Fibroblast of upper back skin (primary cell): Measurements from ENCODE around the gene DLX2.
A peak's percentile ranks its signal among the peaks of the same experiment; 100 is the strongest.

ENCODE experiments used
- DNase-seq: peaks from one replicate; pipeline ENCODE4 v3.0.0-alpha.2; 2013

The DLX2 gene

DNA sequence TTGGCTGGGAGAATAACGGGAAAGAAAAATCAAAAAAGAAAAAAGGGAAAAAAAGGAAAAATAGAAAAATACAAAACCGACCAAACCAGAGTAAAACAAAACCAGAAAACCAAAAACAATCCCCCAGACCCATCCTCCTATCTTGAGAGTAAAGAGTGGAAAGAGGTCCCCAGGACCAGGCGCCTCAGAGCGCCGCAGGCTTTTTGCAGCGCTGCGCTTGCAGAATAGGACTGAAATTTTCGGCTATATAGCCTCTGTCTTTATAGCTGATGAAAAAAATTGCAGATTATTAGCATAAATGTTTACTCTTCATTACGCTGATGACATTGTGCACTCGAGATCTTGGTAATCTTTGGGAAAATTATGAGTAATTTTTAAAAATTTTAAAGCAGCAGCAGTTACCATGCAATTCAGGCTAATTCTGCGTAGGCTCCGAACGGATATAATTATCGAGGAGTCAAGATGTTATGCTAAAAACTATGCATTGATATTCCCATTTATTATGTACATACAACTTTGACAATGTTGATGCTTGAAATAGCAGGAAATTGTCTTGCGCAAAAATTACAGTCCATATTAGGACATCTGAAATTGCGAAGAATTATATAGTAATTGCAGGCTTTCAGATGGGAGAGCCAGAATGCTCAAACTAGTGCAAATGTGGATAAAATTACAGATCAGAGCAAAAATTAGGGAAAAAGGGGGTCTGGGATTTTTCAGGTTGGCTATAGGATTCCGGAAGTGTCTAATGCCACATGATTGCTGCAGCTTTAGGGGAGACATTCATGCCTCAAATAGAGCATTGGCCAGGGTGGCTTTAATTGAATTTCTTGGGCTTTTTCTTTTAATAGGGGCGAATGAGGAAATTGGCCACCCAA lies 9.0 kb downstream of the DLX2 start:
- no peak for DNase-seq

- no peak for DNase-seq
Measured at GRCh38 chr2:172092716-172093415, 9.8 kb downstream of the DLX2 start.

- DNase-seq: no peak
Measured at GRCh38 chr2:172091761-172092566, 10.7 kb downstream of the DLX2 start.

GRCh38 chr2:172091000-172091641 lies 11.6 kb downstream of the DLX2 start:
- DNase-seq: no peak

- DNase-seq: no peak
Measured at GRCh38 chr2:172090044-172090961, 12.4 kb downstream of the DLX2 start.

DNA sequence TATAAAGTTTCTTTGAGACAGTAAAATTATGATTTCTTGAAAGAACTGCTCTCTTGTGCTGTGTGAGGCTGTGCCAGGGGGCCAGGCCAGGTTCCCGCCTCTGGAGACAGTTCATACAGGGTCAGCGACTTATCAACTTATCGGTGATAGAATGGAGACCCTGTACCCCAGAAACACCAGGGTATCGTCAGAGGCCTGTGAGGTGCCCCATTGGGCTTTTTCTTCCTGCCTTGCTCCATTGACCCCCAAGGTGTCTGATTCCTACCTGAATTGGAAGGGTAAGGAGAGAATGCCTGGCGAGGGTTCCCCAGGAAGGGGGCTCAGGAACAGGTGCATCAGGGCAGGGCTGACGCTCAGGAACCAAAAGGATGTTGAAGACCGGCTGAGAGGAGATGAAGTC lies 13.1 kb downstream of the DLX2 start:
- no peak for DNase-seq

GRCh38 chr2:172089005-172089504 lies 13.6 kb downstream of the DLX2 start:
- DNase-seq: no peak

DNA sequence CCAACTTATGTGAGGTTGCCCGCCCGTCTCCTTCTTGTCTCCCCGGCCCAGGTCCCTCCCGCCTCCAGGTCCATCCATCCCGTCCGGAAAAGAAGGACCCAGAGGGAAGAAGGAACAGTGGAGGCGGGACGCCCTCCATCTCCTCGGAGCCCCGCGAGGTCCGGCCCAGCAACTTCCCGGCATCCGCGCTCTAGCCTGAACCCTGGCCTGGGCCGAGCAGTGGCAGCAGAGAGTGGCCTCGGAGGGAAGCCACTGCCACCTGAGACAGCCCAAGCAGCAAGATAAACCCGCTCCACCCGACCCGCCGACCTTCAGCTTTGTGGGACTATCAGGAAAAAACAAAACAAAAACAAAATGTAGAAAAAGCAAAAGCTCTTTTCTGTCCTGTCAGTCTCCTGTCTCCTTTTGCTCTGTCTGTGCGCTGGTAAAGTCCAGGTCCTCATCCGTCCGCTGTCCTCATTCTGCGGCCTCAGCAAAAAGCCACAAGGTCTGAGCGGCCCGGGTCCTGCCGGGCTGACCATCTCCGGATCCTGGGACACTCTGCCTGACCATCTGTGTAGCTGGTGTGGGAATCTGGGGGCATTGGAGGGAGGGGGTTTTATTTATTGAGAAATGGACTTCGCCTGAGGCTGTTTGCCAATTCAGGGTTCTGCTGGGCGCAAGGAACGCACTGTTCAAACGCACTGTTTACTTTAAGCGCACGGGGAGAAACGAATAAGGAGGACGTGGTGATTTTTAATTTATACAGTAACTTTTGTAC lies 14.3 kb downstream of the DLX2 start:
- no peak for DNase-seq

DNA sequence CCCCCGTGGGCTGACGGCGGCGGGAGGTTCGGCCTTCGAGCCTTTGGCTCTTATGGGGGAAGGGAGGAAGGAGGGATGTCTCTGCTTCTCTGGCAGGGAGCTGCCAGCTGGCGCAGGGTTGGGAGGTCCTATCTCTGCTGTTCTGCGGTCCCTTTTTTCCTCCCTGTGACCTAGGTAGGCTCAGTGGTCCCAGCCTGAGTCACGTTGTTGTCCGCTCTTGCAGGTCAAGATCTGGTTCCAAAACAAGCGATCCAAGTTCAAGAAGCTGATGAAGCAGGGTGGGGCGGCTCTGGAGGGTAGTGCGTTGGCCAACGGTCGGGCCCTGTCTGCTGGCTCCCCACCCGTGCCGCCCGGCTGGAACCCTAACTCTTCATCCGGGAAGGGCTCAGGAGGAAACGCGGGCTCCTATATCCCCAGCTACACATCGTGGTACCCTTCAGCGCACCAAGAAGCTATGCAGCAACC lies 14.9 kb downstream of the DLX2 start:
- DNase-seq: no peak

- DNase-seq: no peak
Measured at GRCh38 chr2:172087207-172087779, 15.4 kb downstream of the DLX2 start.

DNA sequence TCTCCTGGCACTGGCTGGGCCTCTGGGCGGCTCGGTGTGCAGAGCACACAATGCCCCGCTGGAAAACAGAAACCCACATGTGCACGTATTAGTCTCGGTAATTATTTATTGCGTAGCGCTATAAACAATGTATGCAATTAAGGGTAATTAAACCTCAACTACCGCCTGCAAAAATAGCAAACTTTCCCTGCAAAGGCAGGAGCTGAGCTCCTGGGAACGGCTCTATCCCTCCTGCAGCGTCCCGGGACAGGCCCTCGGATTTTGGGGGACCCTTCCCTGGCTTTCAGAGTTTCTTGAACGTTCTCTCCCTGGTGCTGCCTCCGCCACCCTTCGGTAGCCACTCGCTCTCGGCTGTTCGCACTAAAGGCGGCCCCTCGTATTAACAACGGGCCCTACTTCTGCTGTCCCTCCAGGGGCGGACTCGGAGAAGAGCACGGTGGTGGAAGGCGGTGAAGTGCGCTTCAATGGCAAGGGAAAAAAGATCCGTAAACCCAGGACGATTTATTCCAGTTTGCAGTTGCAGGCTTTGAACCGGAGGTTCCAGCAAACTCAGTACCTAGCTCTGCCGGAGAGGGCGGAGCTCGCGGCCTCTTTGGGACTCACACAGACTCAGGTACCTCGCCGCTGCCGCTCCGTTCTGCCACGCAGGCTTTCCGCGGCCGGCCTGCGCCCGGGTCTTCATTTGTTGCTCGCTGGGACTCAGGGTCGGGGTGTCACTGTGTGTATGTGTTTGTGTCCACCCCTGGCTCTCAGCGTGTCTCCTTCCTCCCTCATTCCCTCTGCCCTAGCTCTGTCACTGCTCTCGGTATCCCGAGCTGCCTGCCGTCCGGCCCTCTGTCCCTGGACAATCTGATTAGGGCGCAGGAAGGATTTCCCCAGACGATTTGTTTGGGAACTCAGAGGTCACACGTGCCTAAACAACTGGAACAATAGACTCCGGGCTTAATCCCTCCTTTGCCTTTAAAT lies 16.2 kb downstream of the DLX2 start:
- no peak for DNase-seq

DNA sequence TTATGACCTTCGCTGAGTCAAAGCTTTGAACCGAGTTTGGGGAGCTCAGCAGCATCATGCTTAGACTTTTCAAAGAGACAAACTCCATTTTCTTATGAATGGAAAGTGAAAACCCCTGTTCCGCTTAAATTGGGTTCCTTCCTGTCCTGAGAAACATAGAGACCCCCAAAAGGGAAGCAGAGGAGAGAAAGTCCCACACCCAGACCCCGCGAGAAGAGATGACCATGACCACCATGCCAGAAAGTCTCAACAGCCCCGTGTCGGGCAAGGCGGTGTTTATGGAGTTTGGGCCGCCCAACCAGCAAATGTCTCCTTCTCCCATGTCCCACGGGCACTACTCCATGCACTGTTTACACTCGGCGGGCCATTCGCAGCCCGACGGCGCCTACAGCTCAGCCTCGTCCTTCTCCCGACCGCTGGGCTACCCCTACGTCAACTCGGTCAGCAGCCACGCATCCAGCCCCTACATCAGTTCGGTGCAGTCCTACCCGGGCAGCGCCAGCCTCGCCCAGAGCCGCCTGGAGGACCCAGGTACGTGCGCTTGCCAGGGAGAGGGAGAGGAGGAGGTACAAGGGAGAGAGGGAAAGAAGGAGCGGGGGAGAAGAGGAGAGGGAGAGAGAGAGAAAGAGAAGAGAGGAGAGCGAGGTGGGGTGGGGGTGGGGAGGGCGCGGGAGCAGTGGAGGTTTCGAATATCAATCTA lies 17.1 kb downstream of the DLX2 start, which contains the start of gene DLX1:
DLX1 (plus strand) TSS at position 48 of the 700 bp plus-strand sequence; CDS start at position 219, 171 bp downstream.
- no peak for DNase-seq

DNA sequence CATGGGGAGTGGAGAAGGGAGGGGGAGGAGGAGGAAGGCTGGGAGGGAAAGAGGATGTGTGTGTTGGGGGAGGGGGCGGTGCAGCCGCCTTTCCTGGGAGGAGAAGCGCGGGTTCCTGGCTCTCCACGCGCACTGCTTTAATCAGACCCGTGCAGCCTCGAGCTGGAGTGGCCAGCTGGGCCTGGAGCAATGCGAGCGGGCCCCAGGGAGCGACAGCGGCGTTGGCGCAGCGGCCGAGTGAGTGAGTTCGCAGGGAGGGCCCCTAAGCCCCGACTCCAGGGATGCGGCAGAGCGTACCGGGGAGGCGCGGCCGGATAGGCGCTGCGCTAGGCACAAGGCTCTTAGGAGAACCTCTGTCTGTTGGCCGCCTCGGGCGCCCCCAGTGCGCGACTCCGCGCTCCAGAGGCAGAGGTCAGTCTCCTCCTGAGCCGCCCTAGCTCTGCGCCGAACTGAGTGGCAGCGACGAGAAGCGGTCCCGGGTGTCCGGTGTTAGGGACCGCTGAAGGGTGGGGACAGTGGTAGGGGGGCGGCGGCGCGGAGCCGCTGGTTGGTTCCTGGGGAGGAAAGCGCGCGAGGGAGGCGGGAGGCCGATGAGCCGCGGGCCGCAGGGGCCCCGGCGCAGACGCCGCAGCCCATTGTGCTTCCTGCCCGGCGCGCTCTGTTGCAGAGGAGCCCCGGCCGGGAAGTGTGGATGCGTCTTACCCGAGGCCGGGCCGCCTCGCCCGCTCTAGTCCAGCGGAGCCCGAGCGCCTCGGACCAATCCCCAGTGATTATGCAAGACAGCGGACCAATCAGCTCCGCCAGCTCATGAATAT lies 17.8 kb downstream of the DLX2 start:
- DNase-seq: peak; percentile 95

GRCh38 chr2:172084395-172084644 lies 18.4 kb downstream of the DLX2 start:
- DNase-seq: no peak

- DNase-seq: no peak
Measured at GRCh38 chr2:172083628-172084394, 18.9 kb downstream of the DLX2 start.

GRCh38 chr2:172082944-172083627 lies 19.6 kb downstream of the DLX2 start:
- no peak for DNase-seq
